NCI-H82 treated with DMSO at 0.1 percent for 48 hours (cell line): ENCODE data around the gene A1BG.
"Not testable (repeated sequence)": the region's sequence is repeated elsewhere in the genome, so short reads cannot be mapped to it uniquely, and the experiment has no call there.

Experiments used
- DNase-seq: peaks from one replicate; lab custom pipeline; 2025; ENCODE audit not compliant: unreplicated experiment; lab: John Stamatoyannopoulos, UW

Gene A1BG

DNA sequence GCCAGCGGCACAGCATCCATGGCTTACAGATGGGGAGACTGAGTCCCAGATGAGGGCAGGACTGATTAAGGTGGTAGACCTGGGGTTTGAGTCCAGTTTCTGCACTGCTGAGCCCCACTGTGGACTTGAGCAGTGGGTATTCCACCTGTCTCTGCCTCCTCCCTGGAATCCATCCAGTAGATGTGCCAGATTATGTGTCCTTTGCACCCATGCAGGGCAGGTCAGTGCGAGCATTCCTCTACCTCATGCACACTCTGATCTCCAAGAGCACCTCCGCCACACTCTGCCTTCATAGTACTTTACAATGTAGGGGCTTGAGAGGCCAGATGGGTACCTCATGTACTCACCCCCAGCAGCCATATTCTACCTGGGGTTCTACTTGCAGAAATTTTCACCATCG lies 16.5 kb downstream of the A1BG start:
- DNase-seq = no peak

DNA sequence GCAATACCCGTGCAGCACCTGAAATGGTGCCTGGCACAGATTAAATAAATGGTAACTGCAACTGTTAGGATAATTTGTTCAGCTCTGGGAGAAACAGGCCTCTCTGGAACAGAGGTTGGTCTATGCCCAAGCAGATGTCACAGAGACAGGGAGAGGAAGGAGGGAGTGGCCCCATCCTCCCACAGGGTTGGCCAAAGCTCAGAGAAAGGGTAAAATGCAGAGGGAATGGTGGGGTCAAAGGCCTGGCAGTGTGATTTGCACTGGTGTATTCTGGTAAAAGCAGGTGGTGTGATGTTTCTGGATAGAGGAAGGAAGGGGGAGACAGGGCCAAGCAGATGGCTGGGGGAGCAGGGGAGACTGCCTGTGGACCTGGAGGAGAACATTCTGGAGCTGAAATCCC lies 17.1 kb downstream of the A1BG start:
- no peak for DNase-seq

DNA sequence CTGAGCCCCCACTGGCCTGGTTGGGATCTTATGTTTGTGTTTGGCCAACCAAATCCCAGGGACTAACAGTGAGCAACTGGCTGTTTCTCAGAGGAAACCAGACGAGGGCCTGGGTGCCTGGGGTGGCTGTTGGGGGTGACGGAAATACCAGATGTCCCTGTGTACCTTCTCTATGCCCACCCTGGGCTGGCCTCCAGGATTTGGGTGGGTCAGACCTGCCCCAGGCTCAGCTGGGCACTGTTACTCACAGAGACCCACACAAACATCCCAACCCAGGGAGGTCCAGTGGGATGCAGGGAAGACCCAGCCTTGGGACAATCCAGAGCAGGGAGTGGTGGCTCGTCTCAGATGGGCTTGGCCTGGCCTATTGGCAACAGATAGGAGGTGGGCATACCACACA lies 17.7 kb downstream of the A1BG start:
- DNase-seq = no peak

DNA sequence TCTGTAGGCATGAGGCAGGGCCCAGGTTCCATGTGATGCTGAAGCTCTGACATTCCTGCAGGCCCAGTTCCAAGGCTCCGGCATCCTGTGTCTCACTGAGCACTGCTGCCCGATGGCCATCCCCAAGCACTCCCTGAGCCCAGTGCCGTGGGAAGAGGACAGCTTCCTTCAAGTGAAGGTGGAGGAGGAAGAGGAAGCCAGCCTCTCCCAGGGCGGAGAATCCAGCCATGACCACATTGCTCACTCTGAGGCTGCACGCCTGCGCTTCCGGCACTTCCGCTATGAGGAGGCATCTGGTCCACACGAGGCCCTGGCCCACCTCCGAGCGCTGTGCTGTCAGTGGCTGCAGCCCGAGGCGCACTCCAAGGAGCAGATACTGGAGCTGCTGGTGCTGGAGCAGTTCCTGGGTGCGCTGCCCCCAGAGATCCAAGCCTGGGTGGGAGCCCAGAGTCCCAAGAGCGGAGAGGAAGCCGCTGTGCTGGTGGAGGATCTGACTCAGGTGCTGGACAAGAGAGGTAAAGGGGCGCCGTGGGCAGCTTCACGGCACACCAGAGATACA lies 18.5 kb downstream of the A1BG start:
- no peak for DNase-seq

DNA sequence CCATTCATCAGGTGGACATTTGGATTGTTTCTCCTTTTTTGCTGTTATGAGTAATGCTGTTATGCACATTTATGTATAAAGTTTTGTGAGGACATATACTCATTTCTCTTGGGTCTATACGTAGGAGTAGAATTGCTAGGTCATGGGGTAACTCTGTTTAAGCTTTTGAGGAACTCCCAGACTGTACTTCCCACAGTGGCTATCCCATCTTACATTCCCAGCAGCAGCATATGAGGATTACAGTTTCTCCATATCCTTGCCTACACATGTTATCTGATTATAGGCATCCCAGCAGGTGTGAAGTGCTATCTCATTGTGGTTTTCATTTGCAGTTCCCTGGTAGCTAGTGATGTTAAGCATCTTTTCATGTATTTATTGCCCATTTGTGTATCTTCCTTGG lies 20.6 kb downstream of the A1BG start:
- no peak for DNase-seq

DNA sequence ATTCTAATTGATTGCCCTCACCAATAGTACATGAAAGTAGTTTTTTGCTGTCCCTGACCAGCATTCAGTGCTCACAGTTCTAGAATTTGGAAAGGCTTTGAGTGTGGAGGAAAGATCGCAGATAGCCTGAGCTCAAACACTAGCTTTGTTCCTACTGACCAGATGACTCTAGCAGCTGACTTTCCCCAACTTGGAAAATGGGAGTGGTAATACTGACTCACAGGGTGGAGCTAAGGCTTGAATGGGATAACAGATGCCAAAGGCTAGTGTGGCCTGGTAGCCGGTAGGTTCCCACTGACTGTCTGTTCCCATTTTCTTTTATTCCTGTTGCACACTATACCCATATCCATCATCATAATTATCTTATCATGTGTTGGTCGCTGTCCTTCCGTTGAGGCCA lies 22.8 kb downstream of the A1BG start:
- no peak for DNase-seq

DNA sequence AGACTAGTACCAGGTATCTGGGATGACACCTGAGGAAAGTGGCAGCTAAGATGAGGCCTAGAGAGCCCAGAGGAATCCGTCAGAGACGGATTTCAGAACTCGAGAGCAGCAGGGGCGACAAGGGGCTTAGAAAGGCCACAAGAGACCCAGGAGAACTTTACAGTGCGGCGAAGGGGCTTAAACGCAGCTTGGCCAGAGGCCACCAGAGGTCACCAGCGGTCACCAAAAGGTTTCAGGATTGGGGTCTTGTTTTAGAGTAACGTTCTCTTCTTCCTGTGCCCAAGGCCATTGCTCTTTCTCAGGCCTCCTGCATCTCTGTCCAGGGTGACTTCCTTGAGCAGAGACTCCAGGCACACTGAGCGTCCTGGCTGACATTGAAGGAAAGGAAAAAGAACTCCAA lies 24.3 kb downstream of the A1BG start:
- DNase-seq = no peak

DNA sequence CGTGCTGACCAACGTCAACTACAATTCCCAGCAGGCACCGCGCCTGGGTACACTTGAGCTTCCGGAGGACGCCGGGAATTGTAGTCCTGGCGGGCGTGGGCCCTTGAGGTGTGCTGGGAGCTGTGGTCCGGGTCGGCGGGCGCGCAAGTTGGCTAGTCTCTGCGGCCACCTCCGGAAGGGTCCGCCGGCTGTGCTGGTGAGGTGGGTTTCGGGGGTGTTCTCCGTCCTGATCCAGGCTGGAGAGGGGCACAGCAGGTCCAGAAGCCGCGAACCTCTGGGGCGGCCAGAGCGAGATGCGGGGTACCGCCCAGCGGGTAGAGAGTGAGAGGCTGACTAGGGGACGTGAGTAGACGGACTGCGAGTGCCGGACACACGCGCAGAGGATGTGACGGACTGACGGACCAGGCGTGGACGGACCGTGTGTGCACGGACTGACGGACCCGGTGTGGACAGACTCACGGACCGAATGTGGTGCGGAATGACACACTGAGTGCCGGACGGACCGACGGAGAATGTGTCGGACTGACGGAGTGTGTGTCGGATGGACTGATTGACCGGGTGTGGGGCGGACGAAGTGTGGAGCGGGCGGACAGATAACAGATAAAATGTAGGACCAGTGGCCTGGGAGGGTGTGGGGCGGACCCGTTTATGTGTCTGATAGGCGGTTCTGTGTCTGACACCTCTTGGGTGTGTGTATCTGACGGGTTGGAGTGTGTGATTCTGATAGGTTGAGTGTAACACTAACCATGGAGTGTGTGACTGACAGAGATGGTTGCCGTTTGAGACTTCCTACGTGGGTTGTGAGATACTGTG lies 26.2 kb downstream of the A1BG start, which contains the start of gene ZSCAN22:
TSS of gene ZSCAN22 (plus strand) at position 81 of the 813 bp plus-strand sequence. CDS start 7,809 bp downstream, outside the sequence.
- peak; percentile 87 for DNase-seq

DNA sequence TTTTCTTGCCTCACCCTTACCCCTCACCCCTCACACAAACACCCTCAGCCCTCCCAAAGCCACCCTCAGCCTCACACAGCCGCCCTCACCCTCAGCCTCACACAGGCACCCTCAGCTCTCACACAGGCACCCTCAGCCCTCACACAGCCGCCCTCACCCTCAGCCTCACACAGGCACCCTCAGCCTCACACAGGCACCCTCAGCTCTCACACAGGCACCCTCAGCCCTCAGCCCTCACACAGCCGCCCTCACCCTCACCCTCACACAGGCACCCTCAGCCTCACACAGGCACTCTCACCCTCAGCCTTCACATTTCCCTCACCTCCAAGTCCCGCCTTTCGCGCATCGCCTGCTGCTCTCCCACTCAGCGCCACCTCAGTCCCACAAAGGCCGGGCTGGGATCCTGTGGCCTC lies 26.8 kb downstream of the A1BG start:
- no peak for DNase-seq

DNA sequence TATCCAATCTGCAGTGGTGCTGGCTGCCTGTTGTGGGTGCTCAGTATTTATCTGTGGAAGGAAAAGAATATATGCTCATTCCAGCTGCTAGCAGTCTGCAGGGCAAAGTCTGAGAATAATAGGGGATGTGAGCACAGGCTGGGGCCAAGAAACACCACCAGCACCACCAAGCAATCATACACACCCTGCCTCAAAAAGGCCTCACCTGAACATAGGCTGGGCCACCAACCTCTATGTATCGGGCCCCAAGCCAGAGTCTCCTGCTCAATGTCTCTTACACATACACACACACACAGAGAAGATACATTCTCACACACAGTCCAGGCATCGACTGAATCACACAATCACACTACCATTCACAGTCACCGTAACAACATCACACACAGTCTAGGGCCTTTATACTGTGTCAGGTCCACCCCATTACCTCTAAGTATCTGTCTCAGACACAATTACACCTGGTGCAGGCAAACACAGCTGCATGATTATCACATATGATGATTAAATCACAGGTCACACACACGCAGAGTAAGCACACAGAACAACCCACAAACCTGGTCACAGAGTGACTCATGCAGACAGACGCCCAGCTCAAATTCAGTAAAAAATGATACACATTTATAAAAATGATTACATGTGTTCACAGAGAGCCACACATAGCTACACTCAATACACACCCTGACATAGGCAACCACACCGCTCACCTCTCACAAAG lies 27.8 kb downstream of the A1BG start:
- no peak for DNase-seq

DNA sequence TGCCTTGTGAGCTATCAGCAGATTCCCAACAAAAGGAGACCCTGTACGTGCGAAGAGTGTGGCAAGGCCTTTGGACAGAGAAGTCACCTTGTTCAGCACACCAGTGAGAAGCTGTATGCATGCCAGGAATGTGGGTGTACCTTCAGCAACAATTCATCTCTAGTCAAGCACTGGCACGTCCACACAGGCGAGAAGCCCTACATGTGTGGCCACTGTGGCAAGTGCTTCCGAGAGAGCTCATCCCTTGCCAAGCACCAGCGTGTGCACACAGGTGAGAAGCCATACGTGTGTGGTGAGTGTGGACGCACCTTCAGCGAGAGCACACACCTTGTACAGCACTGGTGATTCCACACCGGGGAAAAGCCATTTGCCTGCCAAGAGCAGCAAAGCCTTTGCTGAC lies 34.1 kb downstream of the A1BG start:
- DNase-seq = no peak

DNA sequence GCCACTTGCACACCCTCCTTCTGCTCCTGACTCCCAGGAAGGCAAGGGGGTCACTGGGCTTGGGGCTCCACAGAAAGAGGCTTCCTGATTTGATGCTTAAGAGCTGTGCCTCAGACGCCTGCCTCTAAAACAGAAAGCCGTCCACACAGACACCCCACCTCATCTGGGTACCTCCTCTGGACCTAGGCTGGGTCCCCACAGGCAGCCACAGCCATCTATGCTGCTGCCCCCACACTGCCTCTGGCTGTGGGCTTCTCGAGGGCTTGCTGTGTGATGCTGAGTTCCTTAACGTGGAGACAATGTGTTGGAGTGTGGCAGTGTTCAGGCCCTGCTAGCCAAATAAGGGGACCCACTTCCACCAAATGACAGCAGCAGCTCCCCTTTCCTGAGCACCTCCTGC lies 35.0 kb downstream of the A1BG start:
- no peak for DNase-seq

DNA sequence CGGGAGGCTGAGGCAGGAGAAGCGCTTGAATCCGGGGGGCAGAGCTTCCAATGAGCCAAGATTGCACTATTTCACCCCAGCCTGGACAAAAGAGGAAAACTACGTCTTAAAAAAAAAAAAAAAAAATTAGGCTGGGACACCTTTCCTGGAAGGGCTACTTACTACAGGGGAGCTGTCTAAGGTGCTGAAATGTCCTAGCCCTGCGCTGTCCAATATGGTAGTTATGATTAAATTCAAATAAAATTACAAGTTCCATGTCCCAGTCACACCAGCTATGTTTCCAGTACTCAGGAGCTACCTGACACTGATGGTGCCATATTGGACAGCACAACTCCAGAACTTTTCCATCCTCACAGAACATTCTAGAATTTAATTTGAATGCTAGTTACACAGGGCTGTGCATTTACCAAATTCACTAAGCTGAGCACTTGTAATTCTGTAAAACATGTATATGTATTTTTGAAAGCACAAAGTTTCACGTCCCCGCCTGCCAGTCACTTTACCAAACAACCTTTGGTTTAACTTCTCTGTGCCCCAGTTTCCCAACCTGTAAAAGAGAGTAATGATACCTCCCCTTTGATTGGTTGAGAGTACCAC lies 35.7 kb downstream of the A1BG start:
- no peak for DNase-seq

DNA sequence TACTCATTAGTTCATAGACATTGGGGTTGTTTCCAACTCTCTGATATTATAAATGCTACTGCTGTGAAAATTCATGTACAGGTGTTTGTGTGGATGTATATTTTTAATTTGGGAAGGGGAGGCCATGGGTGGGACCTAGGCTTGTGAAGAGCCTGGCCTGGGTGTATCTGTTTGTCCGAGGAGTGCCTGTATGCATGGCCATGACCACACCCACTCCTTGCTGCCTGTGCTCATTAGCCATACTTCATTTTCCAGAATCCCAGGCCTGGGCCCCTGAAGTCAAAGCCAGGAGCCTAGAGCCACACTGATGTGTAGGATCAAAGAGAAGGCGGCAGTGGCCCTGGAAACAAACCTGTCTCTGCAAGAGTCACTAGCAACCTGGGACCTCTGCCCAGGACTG lies 37.7 kb downstream of the A1BG start:
- DNase-seq = no peak

DNA sequence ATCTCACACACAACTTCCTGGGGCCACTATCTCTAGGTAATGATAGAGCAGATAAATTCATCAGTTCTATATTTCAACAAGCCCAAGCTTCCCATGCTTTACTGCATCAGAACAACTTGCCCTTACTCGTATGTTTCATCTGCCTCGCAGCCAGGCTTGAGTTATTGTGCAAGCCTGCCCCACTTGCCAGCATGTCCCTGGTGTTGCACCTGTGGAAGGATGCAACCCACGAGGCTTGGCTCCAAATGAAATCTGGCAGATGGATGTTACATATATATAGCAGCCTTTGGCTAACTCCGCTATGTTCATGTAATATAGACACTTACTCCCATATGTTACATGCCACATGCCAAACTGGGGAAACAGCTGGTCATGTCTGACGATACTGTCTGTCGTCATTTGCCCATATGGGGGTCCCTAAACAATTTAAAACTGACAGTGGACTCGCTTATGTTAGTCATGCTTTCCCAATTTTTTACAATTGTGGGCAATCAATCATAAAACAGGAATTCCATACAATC lies 41.9 kb downstream of the A1BG start:
- no peak for DNase-seq

DNA sequence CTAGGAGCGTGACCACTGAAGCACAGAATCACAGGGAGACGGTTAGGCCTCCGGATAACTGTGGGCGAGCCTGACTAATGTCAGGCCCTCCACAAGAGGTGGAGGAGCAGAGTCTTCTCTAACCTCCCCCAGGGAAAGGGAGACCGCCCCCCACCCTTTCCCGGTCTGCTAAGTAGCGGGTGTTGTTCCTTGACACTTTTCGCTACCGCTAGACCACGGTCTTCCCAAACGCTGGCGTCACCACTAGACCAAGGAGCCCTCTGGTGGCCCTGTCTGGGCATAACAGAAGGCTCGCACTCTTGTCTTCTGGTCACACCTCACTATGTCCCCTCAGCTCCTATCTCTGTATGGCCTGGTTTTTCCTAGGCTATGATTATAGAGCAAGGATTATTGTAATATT lies 42.6 kb downstream of the A1BG start:
- not testable (repeated sequence) for DNase-seq

DNA sequence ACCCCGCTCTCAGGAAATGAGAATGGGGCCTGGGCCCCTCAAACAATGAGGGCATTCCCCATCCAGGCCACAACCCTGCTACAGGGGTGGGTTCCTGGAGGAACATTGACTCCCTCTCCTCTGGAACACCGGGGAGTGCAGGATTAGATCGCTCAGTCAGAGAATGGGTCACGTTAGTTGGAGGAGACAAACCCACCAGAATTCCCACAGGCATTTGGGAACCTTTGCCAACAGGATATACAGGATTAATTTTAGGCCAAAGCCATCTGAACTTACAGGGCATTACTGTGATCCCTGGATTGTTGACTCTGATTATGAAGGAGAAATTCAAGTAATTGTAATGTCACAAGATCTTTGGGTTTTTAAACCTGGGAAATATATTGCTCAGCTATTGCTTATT lies 45.6 kb downstream of the A1BG start:
- DNase-seq = no peak

DNA sequence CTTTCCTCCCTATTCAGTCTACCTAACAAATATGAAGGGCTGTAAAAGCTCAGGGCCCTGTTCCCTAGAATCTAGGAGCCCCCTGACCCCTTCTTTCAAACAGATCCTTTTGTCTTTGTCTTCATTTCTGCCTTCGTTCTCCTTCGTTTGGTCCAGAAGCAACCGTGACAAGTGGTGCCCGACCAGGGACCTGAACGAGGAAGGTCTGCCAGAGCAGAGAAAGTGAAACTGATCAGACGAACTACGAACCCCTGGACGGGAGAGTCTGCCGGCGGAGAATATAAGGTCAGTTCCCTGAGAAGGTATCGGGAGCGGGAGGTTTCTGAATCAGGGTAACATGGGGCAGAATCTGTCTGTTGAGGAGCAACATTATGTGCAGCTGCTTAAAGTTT lies 47.4 kb downstream of the A1BG start:
- DNase-seq = no peak

DNA sequence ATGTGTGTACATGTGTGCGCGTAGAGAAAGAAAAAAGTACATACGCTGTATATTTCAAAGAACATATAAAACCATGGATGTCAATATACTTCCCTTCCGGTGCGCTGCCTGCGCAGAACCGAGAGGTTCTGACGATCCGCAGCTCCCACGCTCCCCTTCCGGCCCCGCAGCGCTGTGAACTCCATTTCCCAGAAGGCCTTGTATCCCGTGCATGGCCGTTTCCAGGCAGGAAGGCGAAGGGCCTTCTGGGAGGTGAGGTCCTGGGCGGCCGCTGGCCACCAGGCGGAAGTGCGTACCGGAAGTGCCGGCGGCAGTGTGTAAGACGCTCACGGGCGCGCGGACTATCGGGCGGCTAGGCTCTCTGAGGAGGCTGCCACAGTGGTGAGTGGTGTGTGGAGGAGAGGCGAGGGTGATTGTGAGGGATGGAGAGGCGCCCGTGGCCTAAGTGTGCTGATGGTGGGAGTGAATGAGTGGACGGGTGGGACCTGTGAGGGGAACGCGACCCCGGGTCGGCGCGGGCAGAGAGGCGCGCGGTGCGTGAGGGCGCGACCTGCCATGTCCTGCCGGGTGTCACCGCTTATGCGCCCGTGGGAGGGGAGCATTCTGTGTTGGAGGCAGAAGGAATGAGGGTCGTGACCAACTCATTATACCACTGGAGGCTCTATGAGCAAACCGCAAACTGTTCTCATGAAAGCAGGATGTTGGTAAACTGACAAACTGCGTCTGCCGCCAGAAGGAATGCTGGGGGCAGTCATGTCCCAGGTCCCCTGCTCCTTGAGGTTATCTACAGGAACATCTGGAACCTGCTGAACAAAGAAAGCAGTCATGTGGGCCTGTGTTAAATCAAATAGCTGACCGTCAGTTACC lies 48.0 kb downstream of the A1BG start, which contains the start of gene ERVK3-1:
TSS of gene ERVK3-1 (plus strand) at position 313 of the 867 bp plus-strand sequence. CDS start 6,792 bp downstream, outside the sequence.
- peak; percentile 90 for DNase-seq

DNA sequence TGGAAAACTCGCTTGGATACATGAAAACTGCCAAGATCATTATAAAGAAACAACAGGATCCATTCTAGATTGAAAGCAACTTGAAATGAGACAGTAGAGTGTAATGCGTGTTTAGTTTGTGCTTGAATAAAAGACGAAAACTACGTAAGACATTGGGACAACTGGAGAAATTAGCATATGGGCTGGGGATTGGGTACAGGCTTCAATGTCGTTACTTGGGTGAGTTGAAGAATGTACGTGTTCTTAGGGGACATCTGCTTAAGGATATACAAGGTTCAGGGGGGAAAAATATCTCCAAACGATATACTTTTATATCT lies 48.6 kb downstream of the A1BG start:
- DNase-seq = no peak

DNA sequence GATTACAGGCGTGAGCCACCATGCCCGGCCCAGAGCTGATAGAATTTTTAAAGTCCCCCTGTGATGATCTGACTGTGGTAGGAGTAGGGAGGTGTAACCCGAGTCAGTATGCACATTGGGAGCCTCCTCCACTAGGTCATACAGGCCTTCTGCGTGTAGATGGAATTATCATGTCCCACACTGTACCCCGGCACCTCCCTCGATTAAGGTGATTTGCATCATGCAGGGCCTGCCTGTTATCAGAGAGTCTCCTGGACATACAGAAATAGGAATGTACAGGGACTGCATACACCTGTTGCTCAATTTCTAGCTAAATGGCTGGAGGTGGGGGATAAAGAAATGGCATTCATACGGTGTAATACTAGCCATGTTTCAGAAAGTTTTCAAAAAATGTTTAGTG lies 49.0 kb downstream of the A1BG start:
- DNase-seq = no peak
